Muscle of leg (tissue), 11 donors: Measurements from ENCODE around the gene POPDC3. TPM values are rescaled to one million over a fixed set of nuclear protein-coding genes. Genes with fewer than 3 reads are reported as not detected.
A peak's percentile ranks its signal among the peaks of the same experiment; 100 is the strongest.

Source experiments
- DNase-seq: peaks from one replicate; pipeline ENCODE4 v3.0.0; 2013
- H3K27ac ChIP-seq: one replicate; pipeline ENCODE4 v1.5.1; 2013; ENCODE audit warnings: mild to moderate bottlenecking, low read length, control low read depth
- H3K27me3 ChIP-seq: one replicate; pipeline ENCODE4 v1.6.1; 2013; ENCODE audit warnings: low read length; ENCODE audit not compliant: control insufficient read depth, insufficient read depth
- H3K36me3 ChIP-seq: one replicate; pipeline ENCODE4 v1.6.1; 2013; ENCODE audit warnings: low read length; ENCODE audit not compliant: control insufficient read depth, insufficient read depth
- H3K4me1 ChIP-seq: one replicate; pipeline ENCODE4 v1.6.1; 2013; ENCODE audit warnings: low read length; ENCODE audit not compliant: control insufficient read depth, insufficient read depth
- H3K4me3 ChIP-seq: one replicate; pipeline ENCODE4 v1.5.1; 2013; ENCODE audit warnings: low read length, control low read depth
- H3K9me3 ChIP-seq: replicated peaks from 2 replicates; pipeline ENCODE4 v1.6.1; 2013; ENCODE audit warnings: low read depth, low read length; ENCODE audit not compliant: control insufficient read depth
- WGBS: methylation state at CpG from one replicate; pipeline ENCODE4 v1.1.5; 2013; ENCODE audit warnings: missing lambda C conversion rate; ENCODE audit not compliant: insufficient coverage; 5-methylcytosine and 5-hydroxymethylcytosine counted together
- polyA plus RNA-seq, 8 donors: library from polyadenylated mRNA; unstranded; fragments of 120-200 nt; gene quantifications; one replicate each; pipeline versions ENCODE4 v1.2.1 to v1.2.3, GENCODE V29; 2013; ENCODE audit warnings: inconsistent platforms in 1 of 8, low replicate concordance in 1 of 8; ENCODE audit not compliant: insufficient read length in 8 of 8, insufficient read depth in 1 of 8
- total RNA-seq: library from RNA; stranded (reverse); fragments of 120-200 nt; gene quantifications from one replicate; pipeline ENCODE4 v1.2.4, GENCODE V29; 2013

The POPDC3 gene
- total and polyA plus RNA-seq, 9 donors = 48.5 to 72.1 (median 61.0) TPM

- H3K27me3 ChIP-seq = peaks cover 13% of the 10 kb centered on the region
- peak overlapping the region; percentile 33 for H3K27ac ChIP-seq
- 20% methylated on average over 1 of the region's 4 CpGs for WGBS
Measured at GRCh38 chr6:105135056-105135455, 44.8 kb downstream of the POPDC3 start.

GRCh38 chr6:105122717-105123116, 57.1 kb downstream of the POPDC3 start:
- Histone ChIP-seq H3K27ac (no peak overlapping the region), H3K9me3 (no peaks in the 10 kb centered on the region), H3K4me3 (no peak overlapping the region), H3K4me1 (no peaks in the 10 kb centered on the region), H3K27me3 (no peaks in the 10 kb centered on the region), H3K36me3 (peaks cover 26% of the 10 kb centered on the region)
- no CpG with 5 or more reads among the region's 6 CpGs for WGBS
- DNase-seq = no peak

More at GRCh38 chr6:105135056-105135455, 44.8 kb downstream of the POPDC3 start:
- peak; percentile 38 for DNase-seq
- H3K36me3 ChIP-seq = peaks cover 3% of the 10 kb centered on the region
- H3K4me1 ChIP-seq = no peaks in the 10 kb centered on the region
- no peaks in the 10 kb centered on the region for H3K9me3 ChIP-seq
- H3K4me3 ChIP-seq = peak overlapping the region; percentile 76

- H3K36me3 ChIP-seq = peaks cover 31% of the 10 kb centered on the region
- H3K4me3 ChIP-seq = no peak overlapping the region
- WGBS = no CpG with 5 or more reads among the region's 3 CpGs
- H3K9me3 ChIP-seq = no peaks in the 10 kb centered on the region
- no peaks in the 10 kb centered on the region for H3K27me3 ChIP-seq
- H3K4me1 ChIP-seq = no peaks in the 10 kb centered on the region
- DNase-seq = no peak
- H3K27ac ChIP-seq = no peak overlapping the region
Measured at GRCh38 chr6:105121981-105122380, 57.8 kb downstream of the POPDC3 start.

GRCh38 chr6:105120570-105120969, 59.2 kb downstream of the POPDC3 start:
- no peak for DNase-seq
- no peaks in the 10 kb centered on the region for H3K27me3 ChIP-seq
- 47% methylated on average over 2 of the region's 5 CpGs for WGBS
- no peak overlapping the region for H3K27ac ChIP-seq
- H3K4me3 ChIP-seq = no peak overlapping the region
- no peaks in the 10 kb centered on the region for H3K9me3 ChIP-seq
- no peaks in the 10 kb centered on the region for H3K4me1 ChIP-seq
- H3K36me3 ChIP-seq = peaks cover 29% of the 10 kb centered on the region

- Histone ChIP-seq H3K4me3 (no peak overlapping the region), H3K27me3 (no peaks in the 10 kb centered on the region), H3K9me3 (no peaks in the 10 kb centered on the region), H3K4me1 (no peaks in the 10 kb centered on the region), H3K27ac (no peak overlapping the region), H3K36me3 (peaks cover 32% of the 10 kb centered on the region)
- no peak for DNase-seq
- WGBS = 63% methylated on average over 2 of the region's 5 CpGs
Measured at GRCh38 chr6:105116150-105116549, 63.7 kb downstream of the POPDC3 start.

GRCh38 chr6:105113422-105113821, 66.4 kb downstream of the POPDC3 start:
- no peaks in the 10 kb centered on the region for H3K27me3 ChIP-seq
- 59% methylated on average over 5 of the region's 6 CpGs for WGBS
- peak; percentile 11 for DNase-seq
- peaks cover 2% of the 10 kb centered on the region for H3K4me1 ChIP-seq
- H3K27ac ChIP-seq = no peak overlapping the region
- H3K36me3 ChIP-seq = peaks cover 35% of the 10 kb centered on the region
- no peak overlapping the region for H3K4me3 ChIP-seq
- no peaks in the 10 kb centered on the region for H3K9me3 ChIP-seq

GRCh38 chr6:105112577-105112976, 67.2 kb downstream of the POPDC3 start:
- no peak overlapping the region for H3K4me3 ChIP-seq
- H3K9me3 ChIP-seq = no peaks in the 10 kb centered on the region
- WGBS = no CpG with 5 or more reads among the region's 1 CpG
- no peaks in the 10 kb centered on the region for H3K27me3 ChIP-seq
- DNase-seq = no peak
- H3K27ac ChIP-seq = no peak overlapping the region
- peaks cover 2% of the 10 kb centered on the region for H3K4me1 ChIP-seq
- H3K36me3 ChIP-seq = peaks cover 40% of the 10 kb centered on the region

- Histone ChIP-seq H3K9me3 (no peaks in the 10 kb centered on the region), H3K27ac (no peak overlapping the region), H3K36me3 (peaks cover 35% of the 10 kb centered on the region), H3K4me1 (peaks cover 2% of the 10 kb centered on the region), H3K27me3 (no peaks in the 10 kb centered on the region), H3K4me3 (no peak overlapping the region)
- DNase-seq = no peak
- no CpG with 5 or more reads among the region's 2 CpGs for WGBS
Measured at GRCh38 chr6:105111871-105112270, 67.9 kb downstream of the POPDC3 start.

GRCh38 chr6:105111105-105111504, 68.7 kb downstream of the POPDC3 start:
- H3K4me1 ChIP-seq = peaks cover 4% of the 10 kb centered on the region
- no peak overlapping the region for H3K27ac ChIP-seq
- DNase-seq = no peak
- H3K4me3 ChIP-seq = no peak overlapping the region
- no peaks in the 10 kb centered on the region for H3K27me3 ChIP-seq
- H3K9me3 ChIP-seq = no peaks in the 10 kb centered on the region
- no CpG with 5 or more reads among the region's 3 CpGs for WGBS
- H3K36me3 ChIP-seq = peaks cover 39% of the 10 kb centered on the region

- Histone ChIP-seq H3K27ac (no peak overlapping the region), H3K36me3 (peaks cover 37% of the 10 kb centered on the region)
- no CpG with 5 or more reads among the region's 8 CpGs for WGBS
Measured at GRCh38 chr6:105109955-105110895, 69.6 kb downstream of the POPDC3 start.

More at GRCh38 chr6:105109955-105110895, 69.6 kb downstream of the POPDC3 start:
- Histone ChIP-seq H3K27me3 (no peaks in the 10 kb centered on the region), H3K9me3 (no peaks in the 10 kb centered on the region), H3K4me3 (no peak overlapping the region), H3K4me1 (peaks cover 4% of the 10 kb centered on the region)
- no peak for DNase-seq
